Pancreas (tissue), 10 donors: ENCODE data around the gene EIF4A3. TPM values are rescaled to one million over a fixed set of nuclear protein-coding genes. Genes with fewer than 3 reads are reported as not detected.
A peak's percentile ranks its signal among the peaks of the same experiment; 100 is the strongest.

ENCODE experiments used
- ATAC-seq, 4 donors: fragments of 200-7000 bp; cut with Tn5 transposase; one replicate each; pipeline versions ENCODE4 v1.8.0 to v1.9.1; 2020; ENCODE audit warnings: mild to moderate bottlenecking in 4 of 4, moderate library complexity in 4 of 4
- DNase-seq, 6 donors: peaks; one replicate each; pipeline ENCODE4 v3.0.0-alpha.2; 2020
- FAIRE-seq: peaks from 2 replicates; lab custom pipeline; 2012; peaks lifted over from hg19 to GRCh38; lab: Jason Lieb, UNC
- H3K27ac ChIP-seq, 4 donors: fragments of 200-600 bp; sonication (generic); 1 replicate in 3 of 4; 2 replicates in 1 of 4; pipeline versions ENCODE4 v1.5.0 to v1.8.0; 2020
- H3K27me3 ChIP-seq, 4 donors: fragments of 200-600 bp; one replicate each; pipeline ENCODE4 v1.8.0; 2021
- H3K36me3 ChIP-seq, 3 donors: fragments of 200-600 bp; sonication (generic) in 1 of 3; one replicate each; pipeline versions ENCODE4 v1.5.0 to v1.8.0; 2020 to 2021
- H3K4me1 ChIP-seq, 3 donors: fragments of 200-600 bp; one replicate each; pipeline ENCODE4 v1.8.0; 2021
- H3K4me3 ChIP-seq, 4 donors: fragments of 200-600 bp; sonication (generic) in 2 of 4; one replicate each; pipeline versions ENCODE4 v1.5.0 to v1.8.0; 2020 to 2021
- H3K9me3 ChIP-seq, 4 donors: fragments of 200-600 bp; one replicate each; pipeline ENCODE4 v1.8.0; 2021
- CTCF ChIP-seq, 4 donors: fragments of 200-600 bp; sonication (generic) in 3 of 4; IDR thresholded peaks; one replicate each; pipeline versions ENCODE4 v1.5.0 to v1.8.0; 2021; ENCODE audit warnings: antibody characterized with exemption in 4 of 4
- WGBS, 2 donors: extraction: QIAGEN DNeasy Blood & Tissue Kit; methylation state at CpG; one replicate each; pipeline ENCODE4 v1.1.7; 2013; 5-methylcytosine and 5-hydroxymethylcytosine counted together
- intact Hi-C, 3 donors: fragments of 100-400 bp; cut with DNase I; formaldehyde crosslinking; loops; one replicate each; pipeline versions ENCODE4 v1.11.1 to v1.14.2; 2022
- microRNA-seq, 2 donors: library from miRNA; unstranded; fragments of <30 nt; microRNA quantifications; one replicate each; pipeline versions ENCODE4 to v1.1.0, GENCODE V29; 2019 to 2020
- polyA plus RNA-seq, 2 donors: library from polyadenylated mRNA; stranded (reverse); fragments of 200-250 nt; gene quantifications; one replicate each; pipeline ENCODE4 v1.2.3, GENCODE V29; 2013
- total RNA-seq, 6 donors: library from RNA; stranded (reverse); fragmentation: NEBNext Ultra II Directional in 4 of 6; extraction: Animal tissue kit (Norgen Biotek cat#: 25700) in 4 of 6; gene quantifications; one replicate each; pipeline versions ENCODE4 v1.2.1 to v1.2.4, GENCODE V29; 2021 to 2023
- donor health status: healthy with polysubstance abuse.
- donor health status: DM: no; HTN: no; CAD: no; lungs with moderate emphysema.
- donor health status: DM: no; HTN: no; CAD: no.
- donor health status: control.
- donor health status: control.
- donor health status: Bipolar disorder and iron deficiency.
- donor health status: DM: yes; HTN: yes; CAD: no.
- donor health status: DM: no; HTN: no; CAD: no.
- donor health status: DM: no; HTN: no; CAD: no.
- donor health status: DM: yes; HTN: yes; CAD: no.

The EIF4A3 gene
- total and polyA plus RNA-seq, 8 donors: 16.2 to 37.2 (median 30.2) TPM

- H3K4me3 ChIP-seq: no peak overlapping the region
- DNase-seq (peak in 1 of 6 donors; percentile 34), ATAC-seq (no peak), FAIRE-seq (no peak)
- no peaks in the 10 kb centered on the region for H3K9me3 ChIP-seq
- peaks cover 0 to 3% (median 0%) of the 10 kb centered on the region in 3 donors for H3K4me1 ChIP-seq
- no peak overlapping the region for H3K27ac ChIP-seq
- intact Hi-C loops: loop anchor here in 1 of 3 donors (5.0 kb wide), 1 partner anchor 168 kb away; no protein-coding TSS in a partner anchor
- no peak for TF ChIP-seq CTCF (IDR thresholded peaks at IDR 0.05)
- no peaks in the 10 kb centered on the region for H3K27me3 ChIP-seq
- no peaks in the 10 kb centered on the region for H3K36me3 ChIP-seq
- 86 to 91% methylated on average over 15 of the region's 15 CpGs for WGBS, 2 donors
Observed at GRCh38 chr17:80084773-80085172, 62.2 kb downstream of the EIF4A3 start.

Small RNA genes within 50 kb of the gene (microRNA-seq; reads per million reads assigned to microRNA genes)
- 0 reads per million in 2 donors for gene MIR1268B

Other genes starting within 250 kb of the EIF4A3 start
- gene TBC1D16, start 111.3 kb downstream of the EIF4A3 start, total RNA-seq: 10 to 100 TPM; 17.1 to 31.4 (median 22.6) TPM
- 10 to 100 TPM in 1 of 2 donors, 1 to 10 TPM in 1; 4.9 to 14.9 TPM for gene TBC1D16, start 111.3 kb downstream of the EIF4A3 start, polyA plus RNA-seq
- 1 to 10 TPM; 1.9 to 6.2 (median 3.1) TPM for gene CCDC40, start 110.5 kb downstream of the EIF4A3 start, total RNA-seq
- 10 to 100 TPM in 1 of 2 donors, 1 to 10 TPM in 1; 3.5 to 12.3 TPM for gene CCDC40, start 110.5 kb downstream of the EIF4A3 start, polyA plus RNA-seq
- 10 to 100 TPM; 20.2 to 56.3 (median 32.8) TPM for gene GAA, start 45.5 kb downstream of the EIF4A3 start, total RNA-seq
- 10 to 100 TPM; 44.0 to 52.8 TPM for gene GAA, start 45.5 kb downstream of the EIF4A3 start, polyA plus RNA-seq
- gene CARD14, start 22.9 kb upstream of the EIF4A3 start, total RNA-seq: under 1 TPM in 3 of 6 donors, not detected in 3; 0.06 to 0.32 (median 0.28) TPM
- under 1 TPM; 0.23 to 0.33 TPM for gene CARD14, start 22.9 kb upstream of the EIF4A3 start, polyA plus RNA-seq
- gene SGSH, start 73.2 kb upstream of the EIF4A3 start, total RNA-seq: 10 to 100 TPM; 21.4 to 40.3 (median 25.5) TPM
- gene SGSH, start 73.2 kb upstream of the EIF4A3 start, polyA plus RNA-seq: 10 to 100 TPM; 52.9 to 65.2 TPM
- 10 to 100 TPM in 1 of 6 donors, 1 to 10 TPM in 5; 5.1 to 11.9 (median 8.3) TPM for gene SLC26A11, start 73.3 kb upstream of the EIF4A3 start, total RNA-seq
- 10 to 100 TPM; 19.3 to 23.6 TPM for gene SLC26A11, start 73.3 kb upstream of the EIF4A3 start, polyA plus RNA-seq
- gene RNF213, start 113.7 kb upstream of the EIF4A3 start, total RNA-seq: 10 to 100 TPM; 21.9 to 94.7 (median 37.8) TPM
- gene RNF213, start 113.7 kb upstream of the EIF4A3 start, polyA plus RNA-seq: 10 to 100 TPM; 27.3 to 69.1 TPM